HEK293 (cell line): ENCODE results near the gene MRPL32.
A peak's percentile ranks its signal among the peaks of the same experiment; 100 is the strongest.

Source experiments
- CTCF ChIA-PET: fragments of 350-600 bp; formaldehyde crosslinking; extraction: SDS; loops from one replicate; lab custom pipeline; 2021; ENCODE audit warnings: antibody characterized with exemption; lab: Yijun Ruan, JAX
- POLR2A ChIA-PET: fragments of 300-600 bp; formaldehyde crosslinking; extraction: SDS; loops from one replicate; lab custom pipeline; 2020; ENCODE audit warnings: antibody characterized with exemption, inconsistent platforms; lab: Yijun Ruan, JAX
- H3K27ac ChIP-seq: fragments of 200-500 bp; sonication (Bioruptor generic); 2 replicates; pipeline ENCODE4 v1.5.1; 2014; ENCODE audit warnings: low read depth, low read length, control low read depth, inconsistent platforms; ENCODE audit errors: extremely low read depth
- H3K36me3 ChIP-seq, 2 experiments: fragments of 200-500 bp in 1 of 2; sonication (Bioruptor generic) in 1 of 2; 1 replicate in 1 of 2; 2 replicates in 1 of 2; pipeline ENCODE4 v1.5.1; 2014 to 2017; ENCODE audit warnings: inconsistent platforms in 2 of 2, low read length in 2 of 2; ENCODE audit not compliant: control insufficient read depth in 2 of 2, insufficient read depth in 1 of 2
- H3K4me1 ChIP-seq: fragments of 200-500 bp; sonication (Bioruptor generic); 2 replicates; pipeline ENCODE4 v1.5.1; 2014; ENCODE audit warnings: mild to moderate bottlenecking, low read length, inconsistent platforms; ENCODE audit not compliant: control insufficient read depth, insufficient read depth
- H3K4me3 ChIP-seq: 2 replicates; pipeline ENCODE4 v1.5.1; 2011; ENCODE audit warnings: low read depth, mild to moderate bottlenecking, control low read depth, low read length, moderate library complexity
- H3K9me3 ChIP-seq: fragments of 200-500 bp; sonication (Bioruptor generic); 2 replicates; pipeline ENCODE4 v1.5.1; 2014; ENCODE audit warnings: low read depth, low read length, inconsistent platforms; ENCODE audit not compliant: control insufficient read depth, insufficient read depth
- IKZF3 ChIP-seq: fragments of 450-650 bp; IDR thresholded peaks from 2 replicates; pipeline ENCODE4 v1.5.0; 2018; ENCODE audit warnings: missing biosample characterization, mild to moderate bottlenecking, missing genetic modification characterization, moderate library complexity
- KLF10 ChIP-seq: fragments of 450-650 bp; IDR thresholded peaks from 2 replicates; pipeline ENCODE4 v1.5.1; 2018; ENCODE audit warnings: missing biosample characterization, mild to moderate bottlenecking, missing genetic modification characterization
- ZNF133 ChIP-seq: fragments of 450-650 bp; formaldehyde crosslinking; IDR thresholded peaks from 2 replicates; pipeline ENCODE4 v1.5.1; 2016; ENCODE audit warnings: missing biosample characterization, missing genetic modification characterization
- ZNF16 ChIP-seq: fragments of 450-650 bp; formaldehyde crosslinking; IDR thresholded peaks from 2 replicates; pipeline ENCODE4 v1.5.1; 2016; ENCODE audit warnings: low read depth, missing biosample characterization, missing genetic modification characterization
- ZNF221 ChIP-seq: fragments of 450-650 bp; formaldehyde crosslinking; IDR thresholded peaks from 2 replicates; pipeline ENCODE4 v1.5.1; 2017; ENCODE audit warnings: missing biosample characterization, missing genetic modification characterization, borderline replicate concordance
- ZNF311 ChIP-seq: fragments of 450-650 bp; formaldehyde crosslinking; IDR thresholded peaks from 2 replicates; pipeline ENCODE4 v1.5.1; 2017; ENCODE audit warnings: missing biosample characterization, missing genetic modification characterization, borderline replicate concordance
- ZNF391 ChIP-seq: fragments of 450-650 bp; formaldehyde crosslinking; IDR thresholded peaks from 2 replicates; pipeline ENCODE4 v1.5.1; 2016; ENCODE audit warnings: low read depth, missing biosample characterization, missing genetic modification characterization, borderline replicate concordance
- ZNF626 ChIP-seq: fragments of 450-650 bp; sonication (Bioruptor Pico); formaldehyde crosslinking; IDR thresholded peaks from 2 replicates; pipeline ENCODE4 v1.5.1; 2018; ENCODE audit warnings: missing biosample characterization, missing genetic modification characterization, inconsistent platforms
- ZNF785 ChIP-seq: fragments of 450-650 bp; formaldehyde crosslinking; IDR thresholded peaks from 2 replicates; pipeline ENCODE4 v1.5.1; 2016; ENCODE audit warnings: missing biosample characterization, missing genetic modification characterization
- ZSCAN16 ChIP-seq: fragments of 450-650 bp; formaldehyde crosslinking; IDR thresholded peaks from 2 replicates; pipeline ENCODE4 v1.5.1; 2016; ENCODE audit warnings: missing biosample characterization, missing genetic modification characterization
- TF ChIP-seq, protein P1 (sequence below): fragments of 450-650 bp; formaldehyde crosslinking; IDR thresholded peaks from 2 replicates; pipeline ENCODE4 v1.5.1; 2016; ENCODE audit warnings: missing biosample characterization, missing genetic modification characterization
- TF ChIP-seq, protein P2 (sequence below): fragments of 450-650 bp; formaldehyde crosslinking; IDR thresholded peaks from 2 replicates; pipeline ENCODE4 v1.5.1; 2016; ENCODE audit warnings: missing biosample characterization, missing genetic modification characterization
- TF ChIP-seq, protein P3 (sequence below): fragments of 450-650 bp; formaldehyde crosslinking; IDR thresholded peaks from 2 replicates; pipeline ENCODE4 v1.5.1; 2016; ENCODE audit warnings: missing biosample characterization, missing genetic modification characterization
- TF ChIP-seq, protein P4 (sequence below): fragments of 450-650 bp; formaldehyde crosslinking; IDR thresholded peaks from 2 replicates; pipeline ENCODE4 v1.5.1; 2017; ENCODE audit warnings: missing biosample characterization, missing genetic modification characterization
- TF ChIP-seq, protein P5 (sequence below): fragments of 450-650 bp; formaldehyde crosslinking; IDR thresholded peaks from 2 replicates; pipeline ENCODE4 v1.5.1; 2016; ENCODE audit warnings: missing biosample characterization, missing genetic modification characterization
- TF ChIP-seq, protein P6 (sequence below): fragments of 450-650 bp; formaldehyde crosslinking; conservative IDR thresholded peaks from 2 replicates; pipeline ENCODE4 v1.5.1; 2016; ENCODE audit warnings: low read depth, missing biosample characterization, missing genetic modification characterization
- TF ChIP-seq, protein P7 (sequence below): sonication (generic); formaldehyde crosslinking; IDR thresholded peaks from 2 replicates; pipeline ENCODE4 v1.8.1; 2022; ENCODE audit warnings: mild to moderate bottlenecking, moderate library complexity, missing genetic modification reagents

The MRPL32 gene

DNA sequence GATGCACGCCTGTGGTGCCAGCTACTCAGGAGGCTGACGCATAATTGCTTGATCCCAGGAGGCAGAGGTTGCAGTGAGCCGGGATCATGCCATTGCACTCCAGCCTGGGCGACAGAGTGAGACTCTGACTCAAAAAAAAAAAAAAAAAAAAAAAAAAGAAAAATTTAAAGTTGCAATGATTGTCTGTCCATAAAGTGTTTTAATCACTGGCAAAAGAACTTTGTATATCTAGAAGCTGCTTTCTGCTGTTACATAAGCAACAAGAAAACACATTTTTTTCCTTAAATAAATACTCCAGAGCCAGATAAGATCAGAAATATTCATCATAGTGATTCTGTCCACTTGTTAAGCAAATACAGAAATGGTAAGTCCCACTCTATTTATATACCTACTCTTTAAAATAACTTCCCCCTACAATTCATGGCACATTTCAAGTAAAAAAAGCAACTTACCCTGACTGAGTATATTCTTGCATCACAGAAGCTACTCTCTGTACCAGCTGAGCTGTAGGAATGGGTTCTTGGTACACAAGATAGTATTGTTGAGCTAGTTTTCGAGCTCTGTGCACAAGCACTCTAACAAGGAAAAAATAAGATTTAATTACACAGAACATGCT, 7.8 kb upstream of the MRPL32 start:
- peaks cover 64 to 80% of the 10 kb centered on the region in 2 experiments for H3K36me3 ChIP-seq
- TF ChIP-seq, protein P1, sequence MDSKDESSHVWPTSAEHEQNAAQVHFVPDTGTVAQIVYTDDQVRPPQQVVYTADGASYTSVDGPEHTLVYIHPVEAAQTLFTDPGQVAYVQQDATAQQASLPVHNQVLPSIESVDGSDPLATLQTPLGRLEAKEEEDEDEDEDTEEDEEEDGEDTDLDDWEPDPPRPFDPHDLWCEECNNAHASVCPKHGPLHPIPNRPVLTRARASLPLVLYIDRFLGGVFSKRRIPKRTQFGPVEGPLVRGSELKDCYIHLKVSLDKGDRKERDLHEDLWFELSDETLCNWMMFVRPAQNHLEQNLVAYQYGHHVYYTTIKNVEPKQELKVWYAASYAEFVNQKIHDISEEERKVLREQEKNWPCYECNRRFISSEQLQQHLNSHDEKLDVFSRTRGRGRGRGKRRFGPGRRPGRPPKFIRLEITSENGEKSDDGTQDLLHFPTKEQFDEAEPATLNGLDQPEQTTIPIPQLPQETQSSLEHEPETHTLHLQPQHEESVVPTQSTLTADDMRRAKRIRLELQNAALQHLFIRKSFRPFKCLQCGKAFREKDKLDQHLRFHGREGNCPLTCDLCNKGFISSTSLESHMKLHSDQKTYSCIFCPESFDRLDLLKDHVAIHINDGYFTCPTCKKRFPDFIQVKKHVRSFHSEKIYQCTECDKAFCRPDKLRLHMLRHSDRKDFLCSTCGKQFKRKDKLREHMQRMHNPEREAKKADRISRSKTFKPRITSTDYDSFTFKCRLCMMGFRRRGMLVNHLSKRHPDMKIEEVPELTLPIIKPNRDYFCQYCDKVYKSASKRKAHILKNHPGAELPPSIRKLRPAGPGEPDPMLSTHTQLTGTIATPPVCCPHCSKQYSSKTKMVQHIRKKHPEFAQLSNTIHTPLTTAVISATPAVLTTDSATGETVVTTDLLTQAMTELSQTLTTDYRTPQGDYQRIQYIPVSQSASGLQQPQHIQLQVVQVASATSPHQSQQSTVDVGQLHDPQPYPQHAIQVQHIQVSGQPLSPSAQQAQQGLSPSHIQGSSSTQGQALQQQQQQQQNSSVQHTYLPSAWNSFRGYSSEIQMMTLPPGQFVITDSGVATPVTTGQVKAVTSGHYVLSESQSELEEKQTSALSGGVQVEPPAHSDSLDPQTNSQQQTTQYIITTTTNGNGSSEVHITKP = 0 out of 2 replicates have a peak, but pooled peaks have one; percentile 26
- TF ChIP-seq, protein P2, sequence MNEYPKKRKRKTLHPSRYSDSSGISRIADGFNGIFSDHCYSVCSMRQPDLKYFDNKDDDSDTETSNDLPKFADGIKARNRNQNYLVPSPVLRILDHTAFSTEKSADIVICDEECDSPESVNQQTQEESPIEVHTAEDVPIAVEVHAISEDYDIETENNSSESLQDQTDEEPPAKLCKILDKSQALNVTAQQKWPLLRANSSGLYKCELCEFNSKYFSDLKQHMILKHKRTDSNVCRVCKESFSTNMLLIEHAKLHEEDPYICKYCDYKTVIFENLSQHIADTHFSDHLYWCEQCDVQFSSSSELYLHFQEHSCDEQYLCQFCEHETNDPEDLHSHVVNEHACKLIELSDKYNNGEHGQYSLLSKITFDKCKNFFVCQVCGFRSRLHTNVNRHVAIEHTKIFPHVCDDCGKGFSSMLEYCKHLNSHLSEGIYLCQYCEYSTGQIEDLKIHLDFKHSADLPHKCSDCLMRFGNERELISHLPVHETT = no peak
- TF ChIP-seq ZNF311 (tag by site-specific recombination) = no peak
- TF ChIP-seq, protein P3, sequence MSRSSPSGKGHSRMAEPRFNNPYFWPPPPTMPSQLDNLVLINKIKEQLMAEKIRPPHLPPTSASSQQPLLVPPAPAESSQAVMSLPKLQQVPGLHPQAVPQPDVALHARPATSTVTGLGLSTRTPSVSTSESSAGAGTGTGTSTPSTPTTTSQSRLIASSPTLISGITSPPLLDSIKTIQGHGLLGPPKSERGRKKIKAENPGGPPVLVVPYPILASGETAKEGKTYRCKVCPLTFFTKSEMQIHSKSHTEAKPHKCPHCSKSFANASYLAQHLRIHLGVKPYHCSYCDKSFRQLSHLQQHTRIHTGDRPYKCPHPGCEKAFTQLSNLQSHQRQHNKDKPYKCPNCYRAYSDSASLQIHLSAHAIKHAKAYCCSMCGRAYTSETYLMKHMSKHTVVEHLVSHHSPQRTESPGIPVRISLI (tag by site-specific recombination) = peak; percentile 91
- no peak for TF ChIP-seq ZNF221 (tag by site-specific recombination)
- TF ChIP-seq, protein P4, sequence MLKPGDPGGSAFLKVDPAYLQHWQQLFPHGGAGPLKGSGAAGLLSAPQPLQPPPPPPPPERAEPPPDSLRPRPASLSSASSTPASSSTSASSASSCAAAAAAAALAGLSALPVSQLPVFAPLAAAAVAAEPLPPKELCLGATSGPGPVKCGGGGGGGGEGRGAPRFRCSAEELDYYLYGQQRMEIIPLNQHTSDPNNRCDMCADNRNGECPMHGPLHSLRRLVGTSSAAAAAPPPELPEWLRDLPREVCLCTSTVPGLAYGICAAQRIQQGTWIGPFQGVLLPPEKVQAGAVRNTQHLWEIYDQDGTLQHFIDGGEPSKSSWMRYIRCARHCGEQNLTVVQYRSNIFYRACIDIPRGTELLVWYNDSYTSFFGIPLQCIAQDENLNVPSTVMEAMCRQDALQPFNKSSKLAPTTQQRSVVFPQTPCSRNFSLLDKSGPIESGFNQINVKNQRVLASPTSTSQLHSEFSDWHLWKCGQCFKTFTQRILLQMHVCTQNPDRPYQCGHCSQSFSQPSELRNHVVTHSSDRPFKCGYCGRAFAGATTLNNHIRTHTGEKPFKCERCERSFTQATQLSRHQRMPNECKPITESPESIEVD (tag by site-specific recombination) = peak; percentile 49
- CTCF ChIA-PET = interaction anchor here (0.7 kb wide), 1 partner anchor 8 kb away, joined by 3 read pairs; no protein-coding TSS in a partner anchor
- no peaks in the 10 kb centered on the region for H3K4me1 ChIP-seq
- no peak overlapping the region for H3K4me3 ChIP-seq
- no peaks in the 10 kb centered on the region for H3K9me3 ChIP-seq
- POLR2A ChIA-PET = interaction anchor here (0.6 to 1.1 kb wide), 4 partner anchors 8 to 948 kb away, joined by 3 to 7 read pairs (median 4); no protein-coding TSS in a partner anchor
- H3K27ac ChIP-seq = no peak overlapping the region; the same call in 1 of the 2 replicates

DNA sequence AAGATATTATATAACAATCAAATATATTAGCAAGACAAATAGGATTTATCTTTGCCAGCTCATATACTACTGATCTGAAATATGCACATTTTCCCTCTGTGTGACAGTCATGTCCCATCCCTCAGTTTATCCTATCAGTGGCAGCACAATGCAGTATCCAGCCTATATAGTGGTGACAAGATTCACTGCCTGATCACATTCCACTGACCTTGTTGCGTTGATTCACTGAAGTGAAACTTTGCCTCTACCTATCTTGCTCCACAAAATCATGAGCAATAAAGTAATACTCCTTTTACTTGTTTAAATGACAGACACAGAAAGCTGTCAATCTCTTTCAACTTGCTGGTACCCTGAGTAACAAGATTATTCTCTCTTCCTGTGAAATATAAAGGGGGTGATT, 6.5 kb upstream of the MRPL32 start:
- ChIA-PET POLR2A (no interaction called here), CTCF (interaction anchor here (0.6 kb wide), 1 partner anchor 1000 kb away, joined by 5 read pairs; no protein-coding TSS in a partner anchor)
- no peaks in the 10 kb centered on the region for H3K9me3 ChIP-seq
- H3K4me3 ChIP-seq = no peak overlapping the region
- H3K4me1 ChIP-seq = no peaks in the 10 kb centered on the region
- peaks cover 63 to 69% of the 10 kb centered on the region in 2 experiments for H3K36me3 ChIP-seq
- H3K27ac ChIP-seq = no peak overlapping the region
- TF ChIP-seq ZSCAN16 (tag by site-specific recombination) = no peak
- no peak for TF ChIP-seq IKZF3 (tag by site-specific recombination)
- no peak for TF ChIP-seq KLF10 (tag by site-specific recombination)
- TF ChIP-seq ZNF133 = no peak
- no peak for TF ChIP-seq ZNF16 (tag by site-specific recombination)
- no peak for TF ChIP-seq ZNF391 (tag by site-specific recombination)
- TF ChIP-seq, protein P5, sequence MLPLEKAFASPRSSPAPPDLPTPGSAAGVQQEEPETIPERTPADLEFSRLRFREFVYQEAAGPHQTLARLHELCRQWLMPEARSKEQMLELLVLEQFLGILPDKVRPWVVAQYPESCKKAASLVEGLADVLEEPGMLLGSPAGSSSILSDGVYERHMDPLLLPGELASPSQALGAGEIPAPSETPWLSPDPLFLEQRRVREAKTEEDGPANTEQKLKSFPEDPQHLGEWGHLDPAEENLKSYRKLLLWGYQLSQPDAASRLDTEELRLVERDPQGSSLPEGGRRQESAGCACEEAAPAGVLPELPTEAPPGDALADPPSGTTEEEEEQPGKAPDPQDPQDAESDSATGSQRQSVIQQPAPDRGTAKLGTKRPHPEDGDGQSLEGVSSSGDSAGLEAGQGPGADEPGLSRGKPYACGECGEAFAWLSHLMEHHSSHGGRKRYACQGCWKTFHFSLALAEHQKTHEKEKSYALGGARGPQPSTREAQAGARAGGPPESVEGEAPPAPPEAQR (tag by site-specific recombination) = no peak
- TF ChIP-seq, protein P6, sequence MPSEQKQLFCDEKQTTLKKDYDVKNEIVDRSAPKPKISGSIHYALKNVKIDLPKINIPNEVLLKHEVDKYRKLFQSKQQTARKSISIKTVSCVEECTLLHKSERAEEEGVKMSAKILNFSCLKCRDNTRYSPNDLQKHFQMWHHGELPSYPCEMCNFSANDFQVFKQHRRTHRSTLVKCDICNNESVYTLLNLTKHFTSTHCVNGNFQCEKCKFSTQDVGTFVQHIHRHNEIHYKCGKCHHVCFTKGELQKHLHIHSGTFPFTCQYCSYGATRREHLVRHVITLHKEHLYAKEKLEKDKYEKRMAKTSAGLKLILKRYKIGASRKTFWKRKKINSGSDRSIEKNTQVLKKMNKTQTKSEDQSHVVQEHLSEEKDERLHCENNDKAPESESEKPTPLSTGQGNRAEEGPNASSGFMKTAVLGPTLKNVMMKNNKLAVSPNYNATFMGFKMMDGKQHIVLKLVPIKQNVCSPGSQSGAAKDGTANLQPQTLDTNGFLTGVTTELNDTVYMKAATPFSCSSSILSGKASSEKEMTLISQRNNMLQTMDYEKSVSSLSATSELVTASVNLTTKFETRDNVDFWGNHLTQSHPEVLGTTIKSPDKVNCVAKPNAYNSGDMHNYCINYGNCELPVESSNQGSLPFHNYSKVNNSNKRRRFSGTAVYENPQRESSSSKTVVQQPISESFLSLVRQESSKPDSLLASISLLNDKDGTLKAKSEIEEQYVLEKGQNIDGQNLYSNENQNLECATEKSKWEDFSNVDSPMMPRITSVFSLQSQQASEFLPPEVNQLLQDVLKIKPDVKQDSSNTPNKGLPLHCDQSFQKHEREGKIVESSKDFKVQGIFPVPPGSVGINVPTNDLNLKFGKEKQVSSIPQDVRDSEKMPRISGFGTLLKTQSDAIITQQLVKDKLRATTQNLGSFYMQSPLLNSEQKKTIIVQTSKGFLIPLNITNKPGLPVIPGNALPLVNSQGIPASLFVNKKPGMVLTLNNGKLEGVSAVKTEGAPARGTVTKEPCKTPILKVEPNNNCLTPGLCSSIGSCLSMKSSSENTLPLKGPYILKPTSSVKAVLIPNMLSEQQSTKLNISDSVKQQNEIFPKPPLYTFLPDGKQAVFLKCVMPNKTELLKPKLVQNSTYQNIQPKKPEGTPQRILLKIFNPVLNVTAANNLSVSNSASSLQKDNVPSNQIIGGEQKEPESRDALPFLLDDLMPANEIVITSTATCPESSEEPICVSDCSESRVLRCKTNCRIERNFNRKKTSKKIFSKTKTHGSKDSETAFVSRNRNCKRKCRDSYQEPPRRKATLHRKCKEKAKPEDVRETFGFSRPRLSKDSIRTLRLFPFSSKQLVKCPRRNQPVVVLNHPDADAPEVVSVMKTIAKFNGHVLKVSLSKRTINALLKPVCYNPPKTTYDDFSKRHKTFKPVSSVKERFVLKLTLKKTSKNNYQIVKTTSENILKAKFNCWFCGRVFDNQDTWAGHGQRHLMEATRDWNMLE (tag by site-specific recombination) = no peak
- no peak for TF ChIP-seq ZNF626 (tag by site-specific recombination)
- TF ChIP-seq, protein P7, sequence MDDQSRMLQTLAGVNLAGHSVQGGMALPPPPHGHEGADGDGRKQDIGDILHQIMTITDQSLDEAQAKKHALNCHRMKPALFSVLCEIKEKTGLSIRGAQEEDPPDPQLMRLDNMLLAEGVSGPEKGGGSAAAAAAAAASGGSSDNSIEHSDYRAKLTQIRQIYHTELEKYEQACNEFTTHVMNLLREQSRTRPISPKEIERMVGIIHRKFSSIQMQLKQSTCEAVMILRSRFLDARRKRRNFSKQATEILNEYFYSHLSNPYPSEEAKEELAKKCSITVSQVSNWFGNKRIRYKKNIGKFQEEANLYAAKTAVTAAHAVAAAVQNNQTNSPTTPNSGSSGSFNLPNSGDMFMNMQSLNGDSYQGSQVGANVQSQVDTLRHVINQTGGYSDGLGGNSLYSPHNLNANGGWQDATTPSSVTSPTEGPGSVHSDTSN (CRISPR knock-in tag) = no peak
- no peak for TF ChIP-seq ZNF785
